ENCODE data around the gene PRKAR1B. TPM values are rescaled to one million over a fixed set of nuclear protein-coding genes. Genes with fewer than 3 reads are reported as not detected.

The PRKAR1B gene
- total RNA-seq, 1 donor from 2014 or later = 14.7 TPM

DNA sequence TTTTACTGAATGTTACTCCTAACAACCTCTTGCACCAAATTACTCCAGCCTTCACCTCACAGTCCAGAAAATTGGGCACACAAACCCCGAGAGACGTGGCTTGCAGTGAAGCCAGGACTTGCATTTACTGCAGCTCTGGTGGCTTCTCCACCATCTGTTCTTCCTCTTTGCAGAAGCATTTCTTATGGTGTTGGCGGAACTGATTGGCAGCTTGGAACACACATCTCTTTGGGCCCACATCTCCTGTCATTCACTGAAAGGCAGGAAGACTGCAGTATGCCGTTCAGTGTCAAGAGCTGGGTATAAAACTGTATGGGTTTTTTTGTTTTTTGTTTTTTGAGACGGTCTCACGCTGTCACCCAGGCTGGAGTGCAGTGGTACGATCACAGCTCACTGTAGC, 38.3 kb upstream of the PRKAR1B start:
- H3K27ac ChIP-seq (ENCODE audit: low read depth, low read length) = no peak overlapping the region
- Mint-ChIP-seq H3K4me3 (ENCODE audit: unreplicated experiment) (no peak overlapping the region), H3K4me1 (ENCODE audit: low read depth, unreplicated experiment) (no peaks in the 10 kb centered on the region), H3K36me3 (ENCODE audit: low read depth, unreplicated experiment) (peaks cover 22% of the 10 kb centered on the region), H3K27me3 (ENCODE audit: low read depth, unreplicated experiment) (no peaks in the 10 kb centered on the region), H3K27ac (ENCODE audit: unreplicated experiment) (no peak overlapping the region), H3K9me3 (ENCODE audit: unreplicated experiment) (no peaks in the 10 kb centered on the region)
- peaks cover 8% of the 10 kb centered on the region for H3K4me1 ChIP-seq (ENCODE audit: insufficient read depth, low read length)
- TF ChIP-seq, protein P1, sequence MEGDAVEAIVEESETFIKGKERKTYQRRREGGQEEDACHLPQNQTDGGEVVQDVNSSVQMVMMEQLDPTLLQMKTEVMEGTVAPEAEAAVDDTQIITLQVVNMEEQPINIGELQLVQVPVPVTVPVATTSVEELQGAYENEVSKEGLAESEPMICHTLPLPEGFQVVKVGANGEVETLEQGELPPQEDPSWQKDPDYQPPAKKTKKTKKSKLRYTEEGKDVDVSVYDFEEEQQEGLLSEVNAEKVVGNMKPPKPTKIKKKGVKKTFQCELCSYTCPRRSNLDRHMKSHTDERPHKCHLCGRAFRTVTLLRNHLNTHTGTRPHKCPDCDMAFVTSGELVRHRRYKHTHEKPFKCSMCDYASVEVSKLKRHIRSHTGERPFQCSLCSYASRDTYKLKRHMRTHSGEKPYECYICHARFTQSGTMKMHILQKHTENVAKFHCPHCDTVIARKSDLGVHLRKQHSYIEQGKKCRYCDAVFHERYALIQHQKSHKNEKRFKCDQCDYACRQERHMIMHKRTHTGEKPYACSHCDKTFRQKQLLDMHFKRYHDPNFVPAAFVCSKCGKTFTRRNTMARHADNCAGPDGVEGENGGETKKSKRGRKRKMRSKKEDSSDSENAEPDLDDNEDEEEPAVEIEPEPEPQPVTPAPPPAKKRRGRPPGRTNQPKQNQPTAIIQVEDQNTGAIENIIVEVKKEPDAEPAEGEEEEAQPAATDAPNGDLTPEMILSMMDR (IDR thresholded peaks at IDR 0.05; ENCODE audit: insufficient read depth, low read depth, low read length) = no peak
- TF ChIP-seq EZH2 (IDR thresholded peaks at IDR 0.05; ENCODE audit: insufficient read depth, low read length) = no peak
- no peak for DNase-seq (ENCODE audit: low read depth)
- no peaks in the 10 kb centered on the region for H3K79me2 ChIP-seq (ENCODE audit: insufficient read depth, low read length)
- no peak overlapping the region for H2AFZ ChIP-seq (ENCODE audit: low read depth, low read length)
- H3K27me3 ChIP-seq (ENCODE audit: insufficient read depth, low read length) = no peaks in the 10 kb centered on the region
- FAIRE-seq = no peak
- no peak overlapping the region for H3K4me3 ChIP-seq (ENCODE audit: insufficient read depth, low read depth, low read length)
- no peak overlapping the region for H3K4me2 ChIP-seq (ENCODE audit: low read length)
- H3K9me3 ChIP-seq (ENCODE audit: insufficient read depth, low read depth, low read length) = peaks cover 4% of the 10 kb centered on the region
- H4K20me1 ChIP-seq (ENCODE audit: insufficient read depth, low read length) = no peaks in the 10 kb centered on the region
- H3K36me3 ChIP-seq (ENCODE audit: insufficient read depth, low read length) = peaks cover 12% of the 10 kb centered on the region
- no peak overlapping the region for H3K9ac ChIP-seq (ENCODE audit: low read length)

DNA sequence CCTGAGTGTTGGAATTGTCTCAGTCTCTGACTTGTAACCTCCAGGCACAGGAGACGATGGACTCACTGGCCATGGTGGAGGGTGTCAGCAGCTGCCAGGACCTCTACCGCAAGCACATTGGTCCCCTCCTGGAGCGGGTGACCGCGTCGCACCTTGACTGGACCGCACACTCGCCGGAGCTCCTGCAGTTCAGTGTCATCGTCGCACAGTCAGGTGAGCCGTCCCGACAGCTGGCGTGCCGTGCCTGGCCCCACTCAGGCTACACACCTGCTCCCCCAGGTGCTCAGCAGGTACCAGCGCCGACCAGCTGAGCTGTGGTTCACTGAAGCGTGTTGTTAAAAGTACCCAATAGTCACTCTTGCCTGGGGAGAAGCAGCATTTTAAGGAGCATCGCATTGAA, 36.7 kb upstream of the PRKAR1B start:
- H3K27me3 Mint-ChIP-seq (ENCODE audit: low read depth, unreplicated experiment) = no peaks in the 10 kb centered on the region
- Histone ChIP-seq H3K9ac (ENCODE audit: low read length) (no peak overlapping the region), H2AFZ (ENCODE audit: low read depth, low read length) (no peak overlapping the region), H3K36me3 (ENCODE audit: insufficient read depth, low read length) (peaks cover 12% of the 10 kb centered on the region), H3K79me2 (ENCODE audit: insufficient read depth, low read length) (no peaks in the 10 kb centered on the region), H3K4me2 (ENCODE audit: low read length) (no peak overlapping the region), H3K4me1 (ENCODE audit: insufficient read depth, low read length) (peaks cover 4% of the 10 kb centered on the region), H3K4me3 (ENCODE audit: insufficient read depth, low read depth, low read length) (no peak overlapping the region), H3K27ac (ENCODE audit: low read depth, low read length) (no peak overlapping the region), H3K9me3 (ENCODE audit: insufficient read depth, low read depth, low read length) (peaks cover 4% of the 10 kb centered on the region), H3K27me3 (ENCODE audit: insufficient read depth, low read length) (no peaks in the 10 kb centered on the region), H4K20me1 (ENCODE audit: insufficient read depth, low read length) (no peaks in the 10 kb centered on the region)
- no peak for DNase-seq (ENCODE audit: low read depth)
- H3K27ac Mint-ChIP-seq (ENCODE audit: unreplicated experiment) = no peak overlapping the region
- no peaks in the 10 kb centered on the region for H3K9me3 Mint-ChIP-seq (ENCODE audit: unreplicated experiment)
- peaks cover 24% of the 10 kb centered on the region for H3K36me3 Mint-ChIP-seq (ENCODE audit: low read depth, unreplicated experiment)
- H3K4me1 Mint-ChIP-seq (ENCODE audit: low read depth, unreplicated experiment) = no peaks in the 10 kb centered on the region
- H3K4me3 Mint-ChIP-seq (ENCODE audit: unreplicated experiment) = no peak overlapping the region
- FAIRE-seq = no peak
- no peak for TF ChIP-seq EZH2 (IDR thresholded peaks at IDR 0.05; ENCODE audit: insufficient read depth, low read length)

- peaks cover 17% of the 10 kb centered on the region for H3K36me3 ChIP-seq (ENCODE audit: insufficient read depth, low read length)
- Mint-ChIP-seq H3K9me3 (ENCODE audit: unreplicated experiment) (no peaks in the 10 kb centered on the region), H3K27me3 (ENCODE audit: low read depth, unreplicated experiment) (no peaks in the 10 kb centered on the region), H3K4me3 (ENCODE audit: unreplicated experiment) (no peak overlapping the region), H3K4me1 (ENCODE audit: low read depth, unreplicated experiment) (no peaks in the 10 kb centered on the region), H3K36me3 (ENCODE audit: low read depth, unreplicated experiment) (peaks cover 29% of the 10 kb centered on the region), H3K27ac (ENCODE audit: unreplicated experiment) (no peak overlapping the region)
- H2AFZ ChIP-seq (ENCODE audit: low read depth, low read length) = no peak overlapping the region
- H4K20me1 ChIP-seq (ENCODE audit: insufficient read depth, low read length) = no peaks in the 10 kb centered on the region
- H3K9ac ChIP-seq (ENCODE audit: low read length) = no peak overlapping the region
- TF ChIP-seq, protein P1 (IDR thresholded peaks at IDR 0.05; ENCODE audit: insufficient read depth, low read depth, low read length) = no peak
- TF ChIP-seq EZH2 (IDR thresholded peaks at IDR 0.05; ENCODE audit: insufficient read depth, low read length) = no peak
- peaks cover 4% of the 10 kb centered on the region for H3K9me3 ChIP-seq (ENCODE audit: insufficient read depth, low read depth, low read length)
- no peak overlapping the region for H3K27ac ChIP-seq (ENCODE audit: low read depth, low read length)
- H3K79me2 ChIP-seq (ENCODE audit: insufficient read depth, low read length) = no peaks in the 10 kb centered on the region
- no peak overlapping the region for H3K4me2 ChIP-seq (ENCODE audit: low read length)
- H3K27me3 ChIP-seq (ENCODE audit: insufficient read depth, low read length) = no peaks in the 10 kb centered on the region
- H3K4me3 ChIP-seq (ENCODE audit: insufficient read depth, low read depth, low read length) = no peak overlapping the region
- DNase-seq (ENCODE audit: low read depth) (no peak), FAIRE-seq (no peak)
- H3K4me1 ChIP-seq (ENCODE audit: insufficient read depth, low read length) = no peaks in the 10 kb centered on the region
These were observed 35.8 kb upstream of the PRKAR1B start for GRCh38 chr7:762885-763284.

Measured in astrocyte (in vitro differentiated cells and primary cell).